ENCODE data around the gene CLTA. TPM values are rescaled to one million over a fixed set of nuclear protein-coding genes. Genes with fewer than 3 reads are reported as not detected.

Gene CLTA
- total and polyA plus RNA-seq, 2 of the 8 experiments (the other 6 are each of a cell fraction or from before 2014, with no cell fraction given) = 137 to 236 TPM

DNA sequence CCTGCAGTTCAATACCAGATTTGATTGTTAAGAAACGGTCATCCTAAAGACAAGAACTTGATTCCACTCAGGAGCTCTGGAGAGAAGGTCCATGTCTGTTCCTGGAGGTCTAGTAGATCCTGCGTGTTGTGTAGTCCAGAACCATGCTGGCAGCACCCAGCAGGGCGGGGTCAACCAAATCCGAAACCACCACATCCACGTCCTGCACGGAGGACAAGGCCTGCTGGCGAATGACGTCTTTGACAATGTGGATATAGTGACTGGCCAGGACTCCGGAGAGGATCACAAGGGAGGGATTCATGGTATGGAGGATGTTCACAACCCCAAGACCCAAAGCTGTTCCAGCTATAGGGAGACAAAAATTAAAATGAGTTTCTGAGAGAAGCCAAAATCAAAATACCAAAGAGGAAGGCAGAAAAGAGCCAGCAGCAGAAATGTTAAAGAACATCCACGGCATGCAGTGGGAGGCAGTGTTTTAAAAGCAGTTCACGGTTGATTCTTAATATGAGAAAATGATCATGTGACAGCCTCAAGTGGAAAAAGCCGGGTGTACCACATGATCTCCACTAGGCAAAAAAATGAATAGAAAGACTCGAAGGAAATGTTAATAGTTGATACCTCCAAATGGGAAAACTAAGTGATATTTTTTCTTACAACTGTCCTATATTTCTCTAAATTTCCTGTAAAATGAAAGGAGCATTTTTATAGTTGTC is 26.7 kb downstream of the CLTA start:
- Histone ChIP-seq H2BK5ac (ENCODE audit: low read depth, low read length) (no peak overlapping the region), H3K27ac (ENCODE audit: low read depth, low read length) (no peak overlapping the region), H3K18ac (ENCODE audit: extremely low read depth, low read length) (no peak overlapping the region), H2BK120ac (replicated peaks; ENCODE audit: low read depth, low read length) (no peak overlapping the region), H4K5ac (ENCODE audit: insufficient read length, low read depth, low read length) (no peak overlapping the region), H3K4me3 (ENCODE audit: extremely low read depth in 1 of 4, insufficient read depth in 2 of 4, low read depth in 3 of 4, low read length in 4 of 4) (no peak overlapping the region), H3K4me1 (replicated peaks in 1 of 4; ENCODE audit: control insufficient read depth in 3 of 4, insufficient read depth in 4 of 4, low read length in 3 of 4) (no peaks in the 10 kb centered on the region), H2BK15ac (ENCODE audit: low read length) (no peak overlapping the region), H2BK20ac (ENCODE audit: low read length) (no peak overlapping the region), H3K9ac (replicated peaks in 1 of 4; ENCODE audit: extremely low read depth in 1 of 4, low read depth in 3 of 4, low read length in 3 of 4) (peak overlapping the region in 1 of 4 experiments; percentile 37; a peak in 1 of 7 replicates), H2BK12ac (ENCODE audit: low read depth, low read length) (no peak overlapping the region), H3K79me2 (ENCODE audit: control insufficient read depth in 1 of 2, insufficient read depth in 2 of 2, low read length in 2 of 2) (no peaks in the 10 kb centered on the region; a peak in 2 of 4 replicates), H3K4ac (replicated peaks; ENCODE audit: insufficient read length, low read depth, low read length) (no peak overlapping the region), H3K36me3 (ENCODE audit: control insufficient read depth in 2 of 4, insufficient read depth in 4 of 4, low read length in 3 of 4) (peaks cover 10 to 49% (median 32%) of the 10 kb centered on the region in 4 experiments), H3K4me2 (ENCODE audit: insufficient read depth in 1 of 2, low read depth in 2 of 2, low read length in 2 of 2) (no peak overlapping the region), H3K9me3 (ENCODE audit: insufficient read depth in 2 of 2, low read depth in 1 of 2, low read length in 1 of 2) (peaks cover 0 to 2% of the 10 kb centered on the region in 2 experiments; a peak in 1 of 4 replicates), H4K8ac (ENCODE audit: extremely low read depth, insufficient read depth, low read length) (no peak overlapping the region), H2AK5ac (ENCODE audit: low read depth, low read length) (no peak overlapping the region), H4K20me1 (replicated peaks in 1 of 2; ENCODE audit: control insufficient read depth in 1 of 2, insufficient read depth in 2 of 2, low read length in 2 of 2) (peaks cover 2 to 10% of the 10 kb centered on the region in 2 experiments), H3K14ac (ENCODE audit: insufficient read length) (no peak overlapping the region), H3K79me1 (ENCODE audit: low read depth, low read length) (peaks cover 9% of the 10 kb centered on the region), H2AFZ (ENCODE audit: low read length) (no peak overlapping the region), H3K23me2 (ENCODE audit: low read depth, low read length) (no peaks in the 10 kb centered on the region), H3K23ac (ENCODE audit: insufficient read length) (no peak overlapping the region), H3K56ac (replicated peaks; ENCODE audit: insufficient read length, low read depth, low read length) (no peak overlapping the region), H3K27me3 (replicated peaks in 1 of 4; ENCODE audit: control insufficient read depth in 3 of 4, extremely low read depth in 1 of 4, insufficient read depth in 3 of 4, low read length in 3 of 4) (no peaks in the 10 kb centered on the region), H4K91ac (replicated peaks; ENCODE audit: insufficient read length, low read length) (no peak overlapping the region)
- ChIA-PET POLR2A (ENCODE audit: partially characterized antibody) (interaction anchor here (1.1 to 2.1 kb wide), 3 partner anchors 10 to 26 kb away, joined by 3 to 7 read pairs (median 6); partner anchors contain the start of gene CLTA), CTCF (ENCODE audit: partially characterized antibody) (interaction anchor here (1.0 to 1.1 kb wide), 2 partner anchors 10 to 404 kb away, joined by 3 to 5 read pairs; no protein-coding TSS in a partner anchor)
- WGBS, 2 experiments (ENCODE audit: extremely low coverage in 1 of 2, insufficient coverage in 1 of 2, insufficient read length in 1 of 2, insufficient replicate concordance in 2 of 2, low coverage in 1 of 2, low lambda C conversion rate in 2 of 2, missing lambda C conversion rate in 1 of 2) = 87% methylated on average over 13 of the region's 13 CpGs; no CpG with 5 or more reads in 1 of the 2 experiments
- DNase-seq (ENCODE audit: low read depth in 1 of 2, low spot score in 2 of 2) = no peak
- FAIRE-seq = no peak
- no peak for TF ChIP-seq TBP (IDR thresholded peaks at IDR 0.05; ENCODE audit: low read depth, low read length)
- TF ChIP-seq RXRA (IDR thresholded peaks at IDR 0.05; ENCODE audit: insufficient read depth, low read depth, low read length) = no peak
- TF ChIP-seq KDM5A (IDR thresholded peaks at IDR 0.05; ENCODE audit: low read length) = no peak
- TF ChIP-seq SIN3A (conservative IDR thresholded peaks at IDR 0.05 in 1 of 2, IDR thresholded peaks at IDR 0.05 in 1 of 2; ENCODE audit: low read depth in 1 of 2, low read length in 2 of 2) = no peak
- TF ChIP-seq SP2 (IDR thresholded peaks at IDR 0.05; ENCODE audit: low read length) = no peak
- TF ChIP-seq NRF1 (IDR thresholded peaks at IDR 0.05; ENCODE audit: low read depth, low read length) = no peak
- TF ChIP-seq TAF1 (IDR thresholded peaks at IDR 0.05; ENCODE audit: low read depth, low read length) = no peak
- TF ChIP-seq GTF2F1 (IDR thresholded peaks at IDR 0.05; ENCODE audit: borderline replicate concordance, low read depth, low read length) = no peak
- TF ChIP-seq SUZ12 (IDR thresholded peaks at IDR 0.05; ENCODE audit: low read length) = no peak
- TF ChIP-seq CHD1 (IDR thresholded peaks at IDR 0.05; ENCODE audit: low read depth, low read length) = no peak
- no peak for TF ChIP-seq EGR1 (IDR thresholded peaks at IDR 0.05; ENCODE audit: borderline replicate concordance, low read depth, low read length)
- no peak for TF ChIP-seq JUND (IDR thresholded peaks at IDR 0.05; ENCODE audit: low read length)
- TF ChIP-seq TAF7 (optimal IDR thresholded peaks at IDR 0.05; ENCODE audit: borderline replicate concordance, low read depth, low read length) = no peak

All from H1 (cell line).